Panc1 (cell line): ENCODE data around the gene PNKP.

Experiments
- POLR2AphosphoS5 ChIP-seq: IDR thresholded peaks from 2 replicates; pipeline ENCODE4 v1.6.1; 2012; ENCODE audit warnings: mild to moderate bottlenecking, low read depth, low read length, moderate library complexity
- TF ChIP-seq, protein P1 (sequence below): fragments of 450-650 bp; IDR thresholded peaks from 2 replicates; pipeline ENCODE4 v1.5.1; 2017; ENCODE audit warnings: mild to moderate bottlenecking

DNA sequence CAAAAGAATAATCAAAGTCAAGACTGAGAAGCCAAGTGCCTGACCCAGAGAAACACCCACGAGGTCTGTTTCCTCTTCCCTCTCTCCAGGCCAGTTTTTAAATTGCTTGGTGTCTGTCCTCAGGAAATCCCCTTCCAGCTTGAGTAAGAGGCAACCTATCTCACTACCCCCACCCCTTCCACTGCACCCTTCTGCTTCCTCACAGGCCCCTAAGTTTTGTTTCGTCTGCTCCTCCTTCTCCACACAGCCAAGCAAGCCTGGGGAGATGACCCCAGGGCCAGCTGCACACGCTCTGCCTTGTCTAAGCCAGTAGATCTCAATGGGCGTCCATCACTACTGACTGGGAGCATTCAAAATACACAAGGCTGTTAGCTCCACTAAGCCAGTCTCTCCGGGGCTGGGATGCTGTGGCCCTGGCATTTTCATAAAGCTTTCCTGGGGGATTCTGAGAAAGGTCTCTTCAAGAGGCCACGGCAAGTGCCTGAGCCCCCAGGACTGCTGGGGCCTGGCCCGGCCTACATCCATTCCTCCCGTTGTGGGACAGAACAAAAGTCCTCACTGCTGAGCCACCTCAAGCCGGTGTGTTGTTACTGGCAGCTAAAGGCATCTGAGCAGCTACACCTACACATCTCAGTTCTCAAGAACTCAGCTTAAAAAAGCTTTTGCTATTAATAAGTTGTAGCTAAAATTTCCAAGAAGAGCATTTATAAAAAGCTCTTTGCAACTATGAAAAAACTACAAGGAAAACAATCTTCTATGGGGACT lies 44.2 kb upstream of the PNKP start:
- TF ChIP-seq POLR2AphosphoS5, result no peak
- TF ChIP-seq, protein P1, sequence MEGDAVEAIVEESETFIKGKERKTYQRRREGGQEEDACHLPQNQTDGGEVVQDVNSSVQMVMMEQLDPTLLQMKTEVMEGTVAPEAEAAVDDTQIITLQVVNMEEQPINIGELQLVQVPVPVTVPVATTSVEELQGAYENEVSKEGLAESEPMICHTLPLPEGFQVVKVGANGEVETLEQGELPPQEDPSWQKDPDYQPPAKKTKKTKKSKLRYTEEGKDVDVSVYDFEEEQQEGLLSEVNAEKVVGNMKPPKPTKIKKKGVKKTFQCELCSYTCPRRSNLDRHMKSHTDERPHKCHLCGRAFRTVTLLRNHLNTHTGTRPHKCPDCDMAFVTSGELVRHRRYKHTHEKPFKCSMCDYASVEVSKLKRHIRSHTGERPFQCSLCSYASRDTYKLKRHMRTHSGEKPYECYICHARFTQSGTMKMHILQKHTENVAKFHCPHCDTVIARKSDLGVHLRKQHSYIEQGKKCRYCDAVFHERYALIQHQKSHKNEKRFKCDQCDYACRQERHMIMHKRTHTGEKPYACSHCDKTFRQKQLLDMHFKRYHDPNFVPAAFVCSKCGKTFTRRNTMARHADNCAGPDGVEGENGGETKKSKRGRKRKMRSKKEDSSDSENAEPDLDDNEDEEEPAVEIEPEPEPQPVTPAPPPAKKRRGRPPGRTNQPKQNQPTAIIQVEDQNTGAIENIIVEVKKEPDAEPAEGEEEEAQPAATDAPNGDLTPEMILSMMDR, result no peak
